DND-41 (cell line): ENCODE results near the gene TGM2.

ENCODE experiments used
- ATAC-seq: fragments of 200-7000 bp; cut with Tn5 transposase; 3 replicates; pipeline ENCODE4 v1.9.1; 2021; ENCODE audit warnings: low read depth; ENCODE audit not compliant: insufficient read depth
- DNase-seq: peaks from one replicate; pipeline ENCODE4 v3.0.0-alpha.2; 2020
- H2AFZ ChIP-seq: 2 replicates; pipeline ENCODE4 v1.6.0; 2012; ENCODE audit warnings: low read depth, low read length
- H3K27ac ChIP-seq: 2 replicates; pipeline ENCODE4 v1.5.1; 2012; ENCODE audit warnings: low read length, inconsistent platforms
- H3K27me3 ChIP-seq: fragments of 200-600 bp; sonication (generic); 2 replicates; pipeline ENCODE4 v1.6.0; 2012; ENCODE audit warnings: low read length, mild to moderate bottlenecking, inconsistent platforms; ENCODE audit not compliant: insufficient read depth, poor library complexity
- H3K36me3 ChIP-seq: 2 replicates; pipeline ENCODE4 v1.5.1; 2012; ENCODE audit warnings: low read length, inconsistent platforms; ENCODE audit not compliant: insufficient read depth
- H3K4me1 ChIP-seq: 2 replicates; pipeline ENCODE4 v1.5.1; 2012; ENCODE audit warnings: mild to moderate bottlenecking, low read length; ENCODE audit not compliant: insufficient read depth
- H3K4me2 ChIP-seq: 2 replicates; pipeline ENCODE4 v1.6.0; 2012; ENCODE audit warnings: mild to moderate bottlenecking, moderate library complexity, low read length, inconsistent platforms; ENCODE audit not compliant: insufficient read depth
- H3K4me3 ChIP-seq, 2 experiments: fragments of 200-600 bp in 1 of 2; shearing (Covaris generic) in 1 of 2; 2 replicates each; pipeline ENCODE4 v1.5.1; 2012 to 2016; ENCODE audit warnings: inconsistent platforms in 2 of 2, low read length in 2 of 2, mild to moderate bottlenecking in 2 of 2, low read depth in 1 of 2, moderate library complexity in 1 of 2
- H3K79me2 ChIP-seq: 2 replicates; pipeline ENCODE4 v1.6.0; 2012; ENCODE audit warnings: low read length, inconsistent platforms; ENCODE audit not compliant: insufficient read depth
- H3K9ac ChIP-seq: 2 replicates; pipeline ENCODE4 v1.6.0; 2012; ENCODE audit warnings: low read depth, mild to moderate bottlenecking, inconsistent platforms, low read length, moderate library complexity
- H3K9me3 ChIP-seq: 2 replicates; pipeline ENCODE4 v1.5.1; 2012; ENCODE audit warnings: low read length, moderate library complexity, mild to moderate bottlenecking, inconsistent platforms; ENCODE audit not compliant: insufficient read depth, severe bottlenecking
- H4K20me1 ChIP-seq: 2 replicates; pipeline ENCODE4 v1.6.0; 2012; ENCODE audit warnings: low read length; ENCODE audit not compliant: insufficient read depth
- EZH2 ChIP-seq: IDR thresholded peaks from 3 replicates; pipeline ENCODE4 v1.6.1; 2012; ENCODE audit warnings: borderline replicate concordance, low read depth, mild to moderate bottlenecking, moderate library complexity, low read length, inconsistent platforms; ENCODE audit not compliant: severe bottlenecking
- TF ChIP-seq, protein P1 (sequence below): IDR thresholded peaks from 2 replicates; pipeline ENCODE4 v1.5.1; 2012; ENCODE audit warnings: borderline replicate concordance, low read length, moderate library complexity, mild to moderate bottlenecking; ENCODE audit not compliant: poor library complexity, severe bottlenecking; ENCODE audit errors: extremely low read depth

The TGM2 gene

GRCh38 chr20:38092260-38092857 is 72.7 kb downstream of the TGM2 start:
- Histone ChIP-seq H3K27ac (no peak overlapping the region), H3K9me3 (no peaks in the 10 kb centered on the region), H3K36me3 (peaks cover 44% of the 10 kb centered on the region), H4K20me1 (peaks cover 3% of the 10 kb centered on the region; the same call in 1 of the 2 replicates), H3K9ac (no peak overlapping the region), H3K4me3 (no peak overlapping the region), H3K27me3 (no peaks in the 10 kb centered on the region), H3K4me2 (no peak overlapping the region), H2AFZ (no peak overlapping the region), H3K4me1 (peaks cover 15% of the 10 kb centered on the region), H3K79me2 (no peaks in the 10 kb centered on the region)
- DNase-seq (no peak), ATAC-seq (no peak)
- no peak for TF ChIP-seq EZH2
- TF ChIP-seq, protein P1, sequence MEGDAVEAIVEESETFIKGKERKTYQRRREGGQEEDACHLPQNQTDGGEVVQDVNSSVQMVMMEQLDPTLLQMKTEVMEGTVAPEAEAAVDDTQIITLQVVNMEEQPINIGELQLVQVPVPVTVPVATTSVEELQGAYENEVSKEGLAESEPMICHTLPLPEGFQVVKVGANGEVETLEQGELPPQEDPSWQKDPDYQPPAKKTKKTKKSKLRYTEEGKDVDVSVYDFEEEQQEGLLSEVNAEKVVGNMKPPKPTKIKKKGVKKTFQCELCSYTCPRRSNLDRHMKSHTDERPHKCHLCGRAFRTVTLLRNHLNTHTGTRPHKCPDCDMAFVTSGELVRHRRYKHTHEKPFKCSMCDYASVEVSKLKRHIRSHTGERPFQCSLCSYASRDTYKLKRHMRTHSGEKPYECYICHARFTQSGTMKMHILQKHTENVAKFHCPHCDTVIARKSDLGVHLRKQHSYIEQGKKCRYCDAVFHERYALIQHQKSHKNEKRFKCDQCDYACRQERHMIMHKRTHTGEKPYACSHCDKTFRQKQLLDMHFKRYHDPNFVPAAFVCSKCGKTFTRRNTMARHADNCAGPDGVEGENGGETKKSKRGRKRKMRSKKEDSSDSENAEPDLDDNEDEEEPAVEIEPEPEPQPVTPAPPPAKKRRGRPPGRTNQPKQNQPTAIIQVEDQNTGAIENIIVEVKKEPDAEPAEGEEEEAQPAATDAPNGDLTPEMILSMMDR = no peak

- Histone ChIP-seq H3K9me3 (no peaks in the 10 kb centered on the region), H3K36me3 (peaks cover 50% of the 10 kb centered on the region), H3K27me3 (no peaks in the 10 kb centered on the region), H2AFZ (no peak overlapping the region), H3K9ac (no peak overlapping the region), H3K4me1 (peaks cover 15% of the 10 kb centered on the region), H3K27ac (no peak overlapping the region), H3K4me2 (no peak overlapping the region), H3K79me2 (no peaks in the 10 kb centered on the region), H3K4me3 (no peak overlapping the region), H4K20me1 (peaks cover 3% of the 10 kb centered on the region; the same call in 1 of the 2 replicates)
- DNase-seq (no peak), ATAC-seq (no peak)
- TF ChIP-seq EZH2 = no peak
- TF ChIP-seq, protein P1 = no peak
Observed at GRCh38 chr20:38091441-38092216, 73.4 kb downstream of the TGM2 start.

DNA sequence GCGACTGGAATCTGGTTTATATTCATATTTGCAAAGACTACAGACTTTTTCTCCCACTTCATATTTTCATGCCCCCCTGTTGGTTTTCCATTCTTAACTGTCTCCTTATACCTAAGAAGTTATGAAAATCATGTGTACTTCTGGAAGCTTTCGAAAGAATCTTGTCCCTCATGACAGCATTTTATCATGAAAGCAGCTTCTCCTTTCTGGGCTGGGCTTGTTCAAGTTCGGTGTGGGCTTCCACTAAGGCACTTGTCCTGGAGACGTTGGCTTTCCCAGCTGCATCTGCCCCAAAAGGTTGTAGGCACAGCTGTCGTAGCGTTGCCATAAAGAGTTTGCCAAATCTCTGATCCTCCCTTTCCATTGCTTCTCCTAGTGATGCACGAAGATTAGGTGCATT is 75.0 kb downstream of the TGM2 start:
- H3K9me3 ChIP-seq = no peaks in the 10 kb centered on the region
- H4K20me1 ChIP-seq = peaks cover 5% of the 10 kb centered on the region; the same call in 1 of the 2 replicates
- H3K27me3 ChIP-seq = no peaks in the 10 kb centered on the region
- H3K27ac ChIP-seq = no peak overlapping the region
- no peak overlapping the region for H3K9ac ChIP-seq
- DNase-seq = no peak
- H3K36me3 ChIP-seq = peaks cover 65% of the 10 kb centered on the region
- no peak overlapping the region for H3K4me3 ChIP-seq
- peaks cover 15% of the 10 kb centered on the region for H3K4me1 ChIP-seq
- TF ChIP-seq, protein P1 = no peak
- TF ChIP-seq EZH2 = no peak
- H2AFZ ChIP-seq = no peak overlapping the region
- H3K79me2 ChIP-seq = no peaks in the 10 kb centered on the region
- no peak overlapping the region for H3K4me2 ChIP-seq
- ATAC-seq = no peak
